ENCODE results near the gene MTERF4. TPM values are rescaled to one million over a fixed set of nuclear protein-coding genes. Genes with fewer than 3 reads are reported as not detected.

The MTERF4 gene
- total and polyA plus RNA-seq, 10 of the 15 experiments (the other 5 are each of a cell fraction or from before 2014, with no cell fraction given) = 36.7 to 69.1 (median 45.5) TPM

DNA sequence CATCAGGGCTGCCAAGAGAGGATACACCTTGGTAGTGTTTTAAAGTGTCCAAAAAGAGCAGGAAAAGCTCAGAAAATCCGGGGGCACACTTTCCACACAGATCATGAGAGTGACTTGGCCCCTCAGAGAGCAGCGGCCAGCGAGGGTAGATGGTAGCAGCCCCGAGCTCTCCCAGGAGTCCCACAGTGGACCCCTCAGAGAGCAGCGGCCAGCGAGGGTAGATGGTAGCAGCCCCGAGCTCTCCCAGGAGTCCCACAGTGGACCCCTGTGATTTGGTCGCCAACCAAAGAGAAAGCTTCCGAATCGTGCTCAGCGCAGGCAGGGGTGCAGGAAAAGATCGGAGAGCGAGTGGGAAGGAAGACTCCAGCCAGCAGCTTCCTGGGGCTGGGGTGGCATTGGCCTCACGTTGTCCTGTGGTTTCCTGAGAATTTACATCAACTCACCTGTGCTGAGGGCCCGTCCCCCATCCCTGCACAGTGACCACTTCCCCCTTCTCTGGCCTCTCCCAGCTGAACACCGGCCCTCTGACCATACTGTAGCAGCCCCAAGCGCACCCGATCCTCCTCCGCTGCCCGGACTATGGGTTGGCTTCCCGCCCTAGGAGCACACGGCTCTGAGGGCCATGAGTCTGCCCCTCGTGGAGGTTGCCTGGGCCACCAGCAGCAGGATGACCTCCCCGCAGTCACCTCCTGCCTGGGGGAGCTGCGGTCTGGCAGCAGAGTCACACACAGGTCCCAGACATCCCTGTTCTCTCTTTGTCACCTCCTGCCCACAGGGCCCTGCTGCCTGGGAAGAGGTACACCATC is 33.7 kb downstream of the MTERF4 start:
- BruUV-seq (replicated peaks) = no TSS peak
- Histone ChIP-seq H3K4me3 (no peak overlapping the region), H3K27me3 (replicated peaks in 1 of 2; ENCODE audit: control insufficient read depth in 2 of 2, insufficient read depth in 2 of 2, low read length in 1 of 2) (no peaks in the 10 kb centered on the region; a peak in 1 of 4 replicates), H2AFZ (ENCODE audit: control insufficient read depth, low read depth, low read length) (no peak overlapping the region), H3K4me2 (ENCODE audit: control insufficient read depth, insufficient read depth) (no peak overlapping the region), H3K79me2 (ENCODE audit: control insufficient read depth, insufficient read depth, low read length) (no peaks in the 10 kb centered on the region), H3K4me1 (ENCODE audit: control insufficient read depth, insufficient read depth, low read length) (no peaks in the 10 kb centered on the region), H3K27ac (ENCODE audit: control insufficient read depth, insufficient read depth) (no peak overlapping the region), H3K9ac (ENCODE audit: control insufficient read depth, insufficient read depth, low read length) (no peak overlapping the region), H3K36me3 (ENCODE audit: control insufficient read depth in 2 of 2, insufficient read depth in 2 of 2, low read length in 1 of 2) (no peaks in the 10 kb centered on the region), H4K20me1 (ENCODE audit: control insufficient read depth, insufficient read depth) (no peaks in the 10 kb centered on the region), H3K9me3 (replicated peaks; ENCODE audit: control insufficient read depth, insufficient read depth, low read length) (no peaks in the 10 kb centered on the region)
- TF ChIP-seq TBL1XR1 (IDR thresholded peaks at IDR 0.05; ENCODE audit: low read depth, low read length) = no peak
- TF ChIP-seq, protein P1, sequence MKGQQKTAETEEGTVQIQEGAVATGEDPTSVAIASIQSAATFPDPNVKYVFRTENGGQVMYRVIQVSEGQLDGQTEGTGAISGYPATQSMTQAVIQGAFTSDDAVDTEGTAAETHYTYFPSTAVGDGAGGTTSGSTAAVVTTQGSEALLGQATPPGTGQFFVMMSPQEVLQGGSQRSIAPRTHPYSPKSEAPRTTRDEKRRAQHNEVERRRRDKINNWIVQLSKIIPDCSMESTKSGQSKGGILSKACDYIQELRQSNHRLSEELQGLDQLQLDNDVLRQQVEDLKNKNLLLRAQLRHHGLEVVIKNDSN (IDR thresholded peaks at IDR 0.05; ENCODE audit: borderline replicate concordance, extremely low read length, insufficient read depth, low read depth, low read length) = no peak
- no peak for TF ChIP-seq HDGF (IDR thresholded peaks at IDR 0.05)
- TF ChIP-seq KAT2A (conservative IDR thresholded peaks at IDR 0.05; ENCODE audit: control insufficient read depth, low read depth, low read length) = no peak
- no peak for TF ChIP-seq NFXL1 (IDR thresholded peaks at IDR 0.05; ENCODE audit: borderline replicate concordance)
- no peak for TF ChIP-seq IKZF2 (IDR thresholded peaks at IDR 0.05)
- no peak for TF ChIP-seq EP300 (IDR thresholded peaks at IDR 0.05; ENCODE audit: borderline replicate concordance in 1 of 2, control insufficient read depth in 1 of 2, low read depth in 2 of 2, low read length in 2 of 2)
- TF ChIP-seq, protein P2, sequence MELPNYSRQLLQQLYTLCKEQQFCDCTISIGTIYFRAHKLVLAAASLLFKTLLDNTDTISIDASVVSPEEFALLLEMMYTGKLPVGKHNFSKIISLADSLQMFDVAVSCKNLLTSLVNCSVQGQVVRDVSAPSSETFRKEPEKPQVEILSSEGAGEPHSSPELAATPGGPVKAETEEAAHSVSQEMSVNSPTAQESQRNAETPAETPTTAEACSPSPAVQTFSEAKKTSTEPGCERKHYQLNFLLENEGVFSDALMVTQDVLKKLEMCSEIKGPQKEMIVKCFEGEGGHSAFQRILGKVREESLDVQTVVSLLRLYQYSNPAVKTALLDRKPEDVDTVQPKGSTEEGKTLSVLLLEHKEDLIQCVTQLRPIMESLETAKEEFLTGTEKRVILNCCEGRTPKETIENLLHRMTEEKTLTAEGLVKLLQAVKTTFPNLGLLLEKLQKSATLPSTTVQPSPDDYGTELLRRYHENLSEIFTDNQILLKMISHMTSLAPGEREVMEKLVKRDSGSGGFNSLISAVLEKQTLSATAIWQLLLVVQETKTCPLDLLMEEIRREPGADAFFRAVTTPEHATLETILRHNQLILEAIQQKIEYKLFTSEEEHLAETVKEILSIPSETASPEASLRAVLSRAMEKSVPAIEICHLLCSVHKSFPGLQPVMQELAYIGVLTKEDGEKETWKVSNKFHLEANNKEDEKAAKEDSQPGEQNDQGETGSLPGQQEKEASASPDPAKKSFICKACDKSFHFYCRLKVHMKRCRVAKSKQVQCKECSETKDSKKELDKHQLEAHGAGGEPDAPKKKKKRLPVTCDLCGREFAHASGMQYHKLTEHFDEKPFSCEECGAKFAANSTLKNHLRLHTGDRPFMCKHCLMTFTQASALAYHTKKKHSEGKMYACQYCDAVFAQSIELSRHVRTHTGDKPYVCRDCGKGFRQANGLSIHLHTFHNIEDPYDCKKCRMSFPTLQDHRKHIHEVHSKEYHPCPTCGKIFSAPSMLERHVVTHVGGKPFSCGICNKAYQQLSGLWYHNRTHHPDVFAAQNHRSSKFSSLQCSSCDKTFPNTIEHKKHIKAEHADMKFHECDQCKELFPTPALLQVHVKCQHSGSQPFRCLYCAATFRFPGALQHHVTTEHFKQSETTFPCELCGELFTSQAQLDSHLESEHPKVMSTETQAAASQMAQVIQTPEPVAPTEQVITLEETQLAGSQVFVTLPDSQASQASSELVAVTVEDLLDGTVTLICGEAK (IDR thresholded peaks at IDR 0.05; ENCODE audit: borderline replicate concordance) = no peak
- TF ChIP-seq KDM1A (IDR thresholded peaks at IDR 0.05; ENCODE audit: borderline replicate concordance) = no peak
- in situ Hi-C loops (cut with MboI) = no loop called here
- POLR2A ChIA-PET = interaction anchor here (1.0 kb wide), 1 partner anchor 11 kb away, joined by 3 read pairs; no protein-coding TSS in a partner anchor
- intact Hi-C loops (cut with micrococcal nuclease; ENCODE audit: unreplicated experiment) = no loop called here
- DNase-seq (ENCODE audit: low read depth, low spot score) = no peak
- SMC1A ChIA-PET (ENCODE audit: uncharacterized antibody, unreplicated experiment) = interaction anchor here (1.3 kb wide), 1 partner anchor 83 kb away, joined by 3 read pairs; no protein-coding TSS in a partner anchor
- ATAC-seq = no peak
- RAD21 ChIA-PET (ENCODE audit: unreplicated experiment) = no interaction called here
- 42% methylated on average over 24 of the region's 25 CpGs for WGBS (ENCODE audit: insufficient coverage, insufficient replicate concordance, low lambda C conversion rate, missing lambda C conversion rate)
- FAIRE-seq = no peak
- CTCF ChIA-PET = no interaction called here
